ENCODE results near the gene KCTD8.

The KCTD8 gene

GRCh38 chr4:44448521-44449461, at the start of gene KCTD8:
KCTD8 (minus strand) TSS chr4:44448809.
- peak; percentile 4 for DNase-seq (ENCODE audit: low read depth, low spot score)

- no peak for DNase-seq (ENCODE audit: low read depth, low spot score)
Measured at GRCh38 chr4:44494810-44495701, 46.4 kb upstream of the KCTD8 start.

- no peak for DNase-seq (ENCODE audit: low read depth, low spot score)
Measured at GRCh38 chr4:44493924-44494323, 45.3 kb upstream of the KCTD8 start.

GRCh38 chr4:44487341-44487740, 38.7 kb upstream of the KCTD8 start:
- no peak for DNase-seq (ENCODE audit: low read depth, low spot score)

- no peak for DNase-seq (ENCODE audit: low read depth, low spot score)
Measured at GRCh38 chr4:44479731-44480130, 31.1 kb upstream of the KCTD8 start.

- no peak for DNase-seq (ENCODE audit: low read depth, low spot score)
Measured at GRCh38 chr4:44462259-44462658, 13.7 kb upstream of the KCTD8 start.

GRCh38 chr4:44447563-44448504, 775 bp downstream of the KCTD8 start:
- DNase-seq (ENCODE audit: low read depth, low spot score), result no peak

GRCh38 chr4:44446801-44447562, 1.6 kb downstream of the KCTD8 start:
- no peak for DNase-seq (ENCODE audit: low read depth, low spot score)

- DNase-seq (ENCODE audit: low read depth, low spot score), result no peak
Measured at GRCh38 chr4:44446191-44446590, 2.4 kb downstream of the KCTD8 start.

GRCh38 chr4:44438687-44439086, 9.9 kb downstream of the KCTD8 start:
- DNase-seq (ENCODE audit: low read depth, low spot score), result no peak

- no peak for DNase-seq (ENCODE audit: low read depth, low spot score)
Measured at GRCh38 chr4:44434247-44434646, 14.4 kb downstream of the KCTD8 start.

GRCh38 chr4:44425614-44426208, 22.9 kb downstream of the KCTD8 start:
- DNase-seq (ENCODE audit: low read depth, low spot score), result no peak

GRCh38 chr4:44422912-44423311, 25.7 kb downstream of the KCTD8 start:
- DNase-seq (ENCODE audit: low read depth, low spot score), result no peak

- DNase-seq (ENCODE audit: low read depth, low spot score), result no peak
Measured at GRCh38 chr4:44421330-44422065, 27.1 kb downstream of the KCTD8 start.

- DNase-seq (ENCODE audit: low read depth, low spot score), result no peak
Measured at GRCh38 chr4:44415251-44415650, 33.4 kb downstream of the KCTD8 start.

- DNase-seq (ENCODE audit: low read depth, low spot score), result no peak
Measured at GRCh38 chr4:44368413-44369167, 80.0 kb downstream of the KCTD8 start.

- DNase-seq (ENCODE audit: low read depth, low spot score), result no peak
Measured at GRCh38 chr4:44354172-44354571, 94.4 kb downstream of the KCTD8 start.

GRCh38 chr4:44351069-44351468, 97.5 kb downstream of the KCTD8 start:
- DNase-seq (ENCODE audit: low read depth, low spot score), result no peak

- DNase-seq (ENCODE audit: low read depth, low spot score), result no peak
Measured at GRCh38 chr4:44342800-44343199, 105.8 kb downstream of the KCTD8 start.
